Smooth muscle cell (in vitro differentiated cells): ENCODE results near the gene FAM53A. TPM values are rescaled to one million over a fixed set of nuclear protein-coding genes. Genes with fewer than 3 reads are reported as not detected.

ENCODE experiments used
- DNase-seq: peaks from one replicate; lab custom pipeline; 2025; ENCODE audit not compliant: unreplicated experiment; lab: John Stamatoyannopoulos, UW
- H2AFZ ChIP-seq: fragments of 200-600 bp; sonication (generic); 2 replicates; pipeline ENCODE4 v1.6.0; 2016; ENCODE audit warnings: antibody characterized with exemption, low read depth, mild to moderate bottlenecking
- H3F3A ChIP-seq: fragments of 200-600 bp; sonication (generic); 2 replicates; pipeline ENCODE4 v1.6.0; 2017; ENCODE audit warnings: antibody characterized with exemption, low read depth
- H3K27ac ChIP-seq: fragments of 200-600 bp; sonication (generic); 2 replicates; pipeline ENCODE4 v1.5.1; 2016; ENCODE audit warnings: low read depth, mild to moderate bottlenecking
- H3K27me3 ChIP-seq: fragments of 200-600 bp; sonication (generic); 2 replicates; pipeline ENCODE4 v1.6.1; 2016; ENCODE audit warnings: low read depth, mild to moderate bottlenecking
- H3K36me3 ChIP-seq: fragments of 200-600 bp; sonication (generic); 2 replicates; pipeline ENCODE4 v1.5.1; 2016; ENCODE audit warnings: low read depth
- H3K4me1 ChIP-seq: fragments of 200-600 bp; sonication (generic); 2 replicates; pipeline ENCODE4 v1.5.1; 2016; ENCODE audit warnings: low read depth
- H3K4me2 ChIP-seq: fragments of 200-600 bp; sonication (generic); 2 replicates; pipeline ENCODE4 v1.6.0; 2016; ENCODE audit warnings: mild to moderate bottlenecking
- H3K4me3 ChIP-seq: fragments of 200-600 bp; sonication (generic); 2 replicates; pipeline ENCODE4 v1.5.1; 2016; ENCODE audit warnings: mild to moderate bottlenecking
- H3K79me2 ChIP-seq: fragments of 200-600 bp; sonication (generic); 2 replicates; pipeline ENCODE4 v1.6.0; 2016; ENCODE audit warnings: low read depth, mild to moderate bottlenecking
- H3K9ac ChIP-seq: fragments of 200-600 bp; sonication (generic); 2 replicates; pipeline ENCODE4 v1.6.0; 2016; ENCODE audit warnings: low read depth
- H3K9me3 ChIP-seq: fragments of 200-600 bp; sonication (generic); replicated peaks from 2 replicates; pipeline ENCODE4 v1.5.1; 2016; ENCODE audit warnings: low read depth
- H4K20me1 ChIP-seq: fragments of 200-600 bp; sonication (generic); 2 replicates; pipeline ENCODE4 v1.6.0; 2016; ENCODE audit warnings: low read depth
- CTCF ChIP-seq: fragments of 200-600 bp; sonication (generic); IDR thresholded peaks from 2 replicates; pipeline ENCODE4 v1.5.1; 2017; ENCODE audit warnings: borderline replicate concordance, mild to moderate bottlenecking, antibody characterized with exemption; ENCODE audit not compliant: insufficient read depth, poor library complexity, severe bottlenecking
- WGBS: methylation state at CpG from one replicate; pipeline ENCODE4 v1.1.7; 2016; ENCODE audit warnings: low lambda C conversion rate; 5-methylcytosine and 5-hydroxymethylcytosine counted together
- polyA plus RNA-seq: library from polyadenylated mRNA; unstranded; fragments of >200 nt; fragmentation: Nextera tagmentation; extraction: Ambion mirVana; gene quantifications from 2 replicates; pipeline ENCODE4 v1.2.1, GENCODE V29; 2016
- total RNA-seq: library from RNA; depleted of rRNA; stranded (reverse); fragments of >200 nt; gene quantifications from 2 replicates; pipeline ENCODE4 v1.2.3, GENCODE V29; 2014

FAM53A gene
- total and polyA plus RNA-seq, 2 experiments from 2014 or later: 0.70 TPM; not detected in 1

GRCh38 chr4:1614049-1614448 lies 70.1 kb downstream of the FAM53A start:
- no peak overlapping the region for H3K27ac ChIP-seq
- H3K9ac ChIP-seq: no peak overlapping the region
- H3K4me3 ChIP-seq: no peak overlapping the region
- H3F3A ChIP-seq: no peaks in the 10 kb centered on the region
- H3K27me3 ChIP-seq: no peaks in the 10 kb centered on the region
- H3K79me2 ChIP-seq: no peaks in the 10 kb centered on the region
- DNase-seq: no peak
- H3K4me2 ChIP-seq: no peak overlapping the region
- H4K20me1 ChIP-seq: no peaks in the 10 kb centered on the region
- TF ChIP-seq CTCF: no peak
- no peak overlapping the region for H2AFZ ChIP-seq
- H3K36me3 ChIP-seq: no peaks in the 10 kb centered on the region
- no peaks in the 10 kb centered on the region for H3K4me1 ChIP-seq
- no peaks in the 10 kb centered on the region for H3K9me3 ChIP-seq
- 91% methylated on average over 17 of the region's 17 CpGs for WGBS

DNA sequence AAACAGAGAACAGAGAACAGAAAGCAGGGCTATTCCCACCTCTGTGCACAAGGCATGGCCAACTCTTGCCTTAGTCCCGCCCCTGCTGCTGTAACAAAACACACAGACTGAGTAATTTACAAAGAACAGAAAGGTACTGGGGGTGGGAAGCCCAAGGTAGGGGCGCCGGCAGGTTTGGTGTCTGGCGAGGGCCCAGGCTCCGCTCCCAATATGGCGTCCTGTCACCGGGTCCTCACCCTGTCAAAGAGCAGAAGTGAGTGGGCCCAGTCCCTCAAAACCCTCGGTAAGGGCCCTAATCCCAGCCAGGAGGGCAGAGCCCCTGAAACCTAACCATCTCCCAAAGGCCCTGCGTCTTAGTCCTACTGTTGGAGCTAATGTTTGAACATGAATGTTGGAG lies 71.0 kb downstream of the FAM53A start:
- H3K36me3 ChIP-seq: no peaks in the 10 kb centered on the region
- H4K20me1 ChIP-seq: no peaks in the 10 kb centered on the region
- H3K4me3 ChIP-seq: no peak overlapping the region
- no peak overlapping the region for H2AFZ ChIP-seq
- H3K27me3 ChIP-seq: no peaks in the 10 kb centered on the region
- DNase-seq: no peak
- TF ChIP-seq CTCF: no peak
- H3K4me2 ChIP-seq: no peak overlapping the region
- WGBS: 82% methylated on average over 9 of the region's 9 CpGs
- no peaks in the 10 kb centered on the region for H3F3A ChIP-seq
- no peak overlapping the region for H3K9ac ChIP-seq
- no peak overlapping the region for H3K27ac ChIP-seq
- H3K4me1 ChIP-seq: no peaks in the 10 kb centered on the region
- no peaks in the 10 kb centered on the region for H3K79me2 ChIP-seq
- H3K9me3 ChIP-seq: no peaks in the 10 kb centered on the region

DNA sequence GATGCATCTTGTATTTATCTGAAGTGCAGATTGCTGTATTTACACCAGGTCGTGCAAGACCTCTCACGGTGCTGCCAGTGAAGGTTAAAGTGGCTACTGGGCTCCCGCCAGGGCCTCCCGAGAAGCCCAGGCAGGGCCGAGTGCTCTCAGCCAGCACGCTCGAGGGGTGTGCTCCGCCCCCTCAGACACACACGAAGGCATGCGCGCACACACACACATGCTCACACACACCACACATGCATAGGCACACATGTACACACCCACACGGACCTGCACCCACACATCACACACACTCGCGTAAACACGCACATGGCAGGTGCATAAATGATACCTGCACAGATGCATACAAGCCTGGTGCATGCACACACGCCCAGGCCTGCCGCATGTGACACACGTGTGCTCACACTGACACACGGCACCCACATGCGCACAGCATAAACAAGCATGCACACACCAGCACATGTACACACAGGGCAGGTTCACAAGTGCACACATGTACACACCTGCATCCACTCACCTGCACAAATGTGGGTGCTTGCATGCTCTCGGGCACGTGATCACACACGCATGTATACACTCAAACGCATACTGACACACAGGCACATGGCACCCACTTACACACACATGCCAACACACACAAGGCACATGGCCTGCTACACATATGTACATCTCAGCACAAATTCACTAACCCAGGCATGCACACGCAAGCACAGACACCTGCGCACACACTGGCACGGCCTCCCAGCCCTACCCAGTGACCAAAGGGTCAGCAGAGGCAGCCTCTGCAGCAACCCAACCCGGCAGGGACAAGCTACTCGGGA lies 71.6 kb downstream of the FAM53A start:
- Histone ChIP-seq H3F3A (no peaks in the 10 kb centered on the region), H3K4me3 (no peak overlapping the region), H3K4me2 (no peak overlapping the region), H3K27me3 (no peaks in the 10 kb centered on the region), H3K36me3 (no peaks in the 10 kb centered on the region), H4K20me1 (no peaks in the 10 kb centered on the region), H3K9me3 (no peaks in the 10 kb centered on the region), H3K79me2 (no peaks in the 10 kb centered on the region), H3K4me1 (no peaks in the 10 kb centered on the region), H2AFZ (no peak overlapping the region), H3K27ac (no peak overlapping the region), H3K9ac (no peak overlapping the region)
- DNase-seq: no peak
- no peak for TF ChIP-seq CTCF
- 92% methylated on average over 29 of the region's 29 CpGs for WGBS

DNA sequence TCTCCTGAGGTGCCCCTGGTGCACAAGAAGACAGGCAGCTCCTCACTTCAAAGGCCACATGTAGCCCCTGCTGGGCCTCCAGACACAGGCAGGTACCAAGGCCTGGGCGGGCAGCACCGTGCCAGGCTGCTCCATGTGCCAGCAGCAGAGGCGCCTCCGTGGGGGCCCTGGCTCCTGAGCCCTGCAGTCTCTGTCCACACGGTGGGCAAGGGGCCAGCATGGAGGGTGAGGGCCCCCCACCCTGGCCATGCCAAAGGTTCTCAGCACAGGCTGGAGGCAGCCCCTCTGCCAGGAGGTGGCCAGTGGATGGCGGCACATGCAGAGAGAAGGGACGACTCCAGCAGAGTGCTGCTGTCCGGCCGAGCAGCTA lies 72.6 kb downstream of the FAM53A start:
- Histone ChIP-seq H3F3A (no peaks in the 10 kb centered on the region), H3K9me3 (no peaks in the 10 kb centered on the region), H3K4me3 (no peak overlapping the region), H4K20me1 (no peaks in the 10 kb centered on the region), H3K9ac (no peak overlapping the region), H3K36me3 (no peaks in the 10 kb centered on the region), H3K79me2 (no peaks in the 10 kb centered on the region), H3K27me3 (no peaks in the 10 kb centered on the region), H3K4me2 (no peak overlapping the region), H3K4me1 (no peaks in the 10 kb centered on the region), H3K27ac (no peak overlapping the region), H2AFZ (no peak overlapping the region)
- DNase-seq: no peak
- WGBS: 89% methylated on average over 9 of the region's 9 CpGs
- TF ChIP-seq CTCF: no peak
